Panc1 (cell line): ENCODE measurements around the gene ATXN1. TPM values are rescaled to one million over a fixed set of nuclear protein-coding genes. Genes with fewer than 3 reads are reported as not detected.

ENCODE experiments used
- ATAC-seq: fragments of 200-7000 bp; cut with Tn5 transposase; 2 replicates; pipeline ENCODE4 v1.9.1; 2020; ENCODE audit warnings: mild to moderate bottlenecking, moderate library complexity
- BruUV-seq: library from RNA; stranded (reverse); fragments of 400-500 nt; replicated peaks from 2 replicates; lab custom pipeline; 2021; lab: Mats Ljungman, UMichigan
- CTCF ChIA-PET: fragments of 300-600 bp; sonication (Branson Sonifier 250); formaldehyde crosslinking; loops from one replicate; lab custom pipeline; 2022; ENCODE audit warnings: antibody characterized with exemption; lab: Charles Lee
- POLR2A ChIA-PET: fragments of 300-600 bp; sonication (Branson Sonifier 250); formaldehyde crosslinking; loops from one replicate; lab custom pipeline; 2022; ENCODE audit warnings: antibody characterized with exemption; lab: Charles Lee
- DNase-seq: peaks from one replicate; pipeline ENCODE4 v3.0.0-alpha.2; 2010; ENCODE audit warnings: low read depth, low spot score
- H3K27ac ChIP-seq: 2 replicates; pipeline ENCODE4 v1.5.1; 2011; ENCODE audit warnings: mild to moderate bottlenecking, low read length, inconsistent platforms
- H3K27me3 ChIP-seq: fragments of 200-500 bp; sonication (Bioruptor generic); 2 replicates; pipeline ENCODE4 v1.6.0; 2014; ENCODE audit warnings: low read length, inconsistent platforms; ENCODE audit not compliant: control insufficient read depth, insufficient read depth
- H3K36me3 ChIP-seq: fragments of 200-500 bp; sonication (Bioruptor generic); 2 replicates; pipeline ENCODE4 v1.5.1; 2014; ENCODE audit warnings: inconsistent platforms, mild to moderate bottlenecking, low read length, moderate library complexity; ENCODE audit not compliant: control insufficient read depth, insufficient read depth
- H3K4me1 ChIP-seq: 2 replicates; pipeline ENCODE4 v1.5.1; 2011; ENCODE audit warnings: inconsistent platforms, mild to moderate bottlenecking, low read length, moderate library complexity; ENCODE audit not compliant: control insufficient read depth, insufficient read depth
- H3K4me3 ChIP-seq, 2 experiments: 2 replicates each; pipeline ENCODE4 v1.5.1; 2011 to 2012; ENCODE audit warnings: low read depth in 2 of 2, low read length in 2 of 2, mild to moderate bottlenecking in 2 of 2, inconsistent platforms in 1 of 2, moderate library complexity in 1 of 2
- H3K9me3 ChIP-seq: fragments of 200-500 bp; sonication (Bioruptor generic); 2 replicates; pipeline ENCODE4 v1.5.1; 2014; ENCODE audit warnings: low read depth, mild to moderate bottlenecking, inconsistent platforms, low read length, moderate library complexity; ENCODE audit not compliant: control insufficient read depth, insufficient read depth
- CTCF ChIP-seq: fragments of 450-650 bp; IDR thresholded peaks from 2 replicates; pipeline ENCODE4 v1.5.1; 2017; ENCODE audit warnings: mild to moderate bottlenecking
- POLR2AphosphoS5 ChIP-seq: IDR thresholded peaks from 2 replicates; pipeline ENCODE4 v1.6.1; 2012; ENCODE audit warnings: mild to moderate bottlenecking, low read depth, low read length, moderate library complexity
- SIN3A ChIP-seq: IDR thresholded peaks from 2 replicates; pipeline ENCODE4 v1.6.1; 2012; ENCODE audit warnings: low read depth, mild to moderate bottlenecking, low read length, moderate library complexity, borderline replicate concordance; ENCODE audit not compliant: insufficient read depth
- TCF7L2 ChIP-seq: IDR thresholded peaks from 2 replicates; pipeline ENCODE4 v1.6.1; 2011; ENCODE audit warnings: mild to moderate bottlenecking, low read depth, low read length, inconsistent platforms
- in situ Hi-C: cut with HindIII; loops from 2 replicates; pipeline ENCODE4 v1.10.0; 2016; ENCODE audit warnings: low sequenced_read_pairs, low pct_unique_long_range_greater_than_20kb
- intact Hi-C: fragments of 100-400 bp; cut with micrococcal nuclease; formaldehyde crosslinking; loops from one replicate; pipeline ENCODE4 v1.10.0; 2022; ENCODE audit not compliant: unreplicated experiment
- total RNA-seq: library from RNA; stranded (reverse); gene quantifications from one replicate; pipeline ENCODE4 v1.2.1, GENCODE V29; 2021; ENCODE audit not compliant: unreplicated experiment
- TF ChIP-seq, protein P1 (sequence below), 2 experiments: IDR thresholded peaks; 2 replicates each; pipeline ENCODE4 v1.6.1; 2011 to 2012; ENCODE audit warnings: low read depth in 2 of 2, control low read depth in 1 of 2, low read length in 1 of 2, mild to moderate bottlenecking in 1 of 2, moderate library complexity in 1 of 2; ENCODE audit not compliant: insufficient read depth in 1 of 2

The ATXN1 gene
- total RNA-seq, 1 experiment from 2014 or later = 67.1 TPM

GRCh38 chr6:16442031-16442430, 319.2 kb downstream of the ATXN1 start:
- CTCF ChIA-PET = no interaction called here
- no TSS peak for BruUV-seq
- DNase-seq (no peak), ATAC-seq (no peak)
- no peaks in the 10 kb centered on the region for H3K36me3 ChIP-seq
- no peak overlapping the region for H3K4me3 ChIP-seq
- intact Hi-C loops = no loop called here
- H3K27ac ChIP-seq = no peak overlapping the region
- in situ Hi-C loops = no loop called here
- H3K4me1 ChIP-seq = no peaks in the 10 kb centered on the region; the same call in 1 of the 2 replicates
- H3K27me3 ChIP-seq = no peaks in the 10 kb centered on the region
- TF ChIP-seq, protein P1, sequence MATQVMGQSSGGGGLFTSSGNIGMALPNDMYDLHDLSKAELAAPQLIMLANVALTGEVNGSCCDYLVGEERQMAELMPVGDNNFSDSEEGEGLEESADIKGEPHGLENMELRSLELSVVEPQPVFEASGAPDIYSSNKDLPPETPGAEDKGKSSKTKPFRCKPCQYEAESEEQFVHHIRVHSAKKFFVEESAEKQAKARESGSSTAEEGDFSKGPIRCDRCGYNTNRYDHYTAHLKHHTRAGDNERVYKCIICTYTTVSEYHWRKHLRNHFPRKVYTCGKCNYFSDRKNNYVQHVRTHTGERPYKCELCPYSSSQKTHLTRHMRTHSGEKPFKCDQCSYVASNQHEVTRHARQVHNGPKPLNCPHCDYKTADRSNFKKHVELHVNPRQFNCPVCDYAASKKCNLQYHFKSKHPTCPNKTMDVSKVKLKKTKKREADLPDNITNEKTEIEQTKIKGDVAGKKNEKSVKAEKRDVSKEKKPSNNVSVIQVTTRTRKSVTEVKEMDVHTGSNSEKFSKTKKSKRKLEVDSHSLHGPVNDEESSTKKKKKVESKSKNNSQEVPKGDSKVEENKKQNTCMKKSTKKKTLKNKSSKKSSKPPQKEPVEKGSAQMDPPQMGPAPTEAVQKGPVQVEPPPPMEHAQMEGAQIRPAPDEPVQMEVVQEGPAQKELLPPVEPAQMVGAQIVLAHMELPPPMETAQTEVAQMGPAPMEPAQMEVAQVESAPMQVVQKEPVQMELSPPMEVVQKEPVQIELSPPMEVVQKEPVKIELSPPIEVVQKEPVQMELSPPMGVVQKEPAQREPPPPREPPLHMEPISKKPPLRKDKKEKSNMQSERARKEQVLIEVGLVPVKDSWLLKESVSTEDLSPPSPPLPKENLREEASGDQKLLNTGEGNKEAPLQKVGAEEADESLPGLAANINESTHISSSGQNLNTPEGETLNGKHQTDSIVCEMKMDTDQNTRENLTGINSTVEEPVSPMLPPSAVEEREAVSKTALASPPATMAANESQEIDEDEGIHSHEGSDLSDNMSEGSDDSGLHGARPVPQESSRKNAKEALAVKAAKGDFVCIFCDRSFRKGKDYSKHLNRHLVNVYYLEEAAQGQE (IDR thresholded peaks at IDR 0.05; ENCODE audit: insufficient read depth in 1 of 2, low read depth in 2 of 2, low read length in 1 of 2) = no peak
- TF ChIP-seq POLR2AphosphoS5 (no peak), CTCF (no peak), SIN3A (no peak), TCF7L2 (no peak)
- no peaks in the 10 kb centered on the region for H3K9me3 ChIP-seq
- POLR2A ChIA-PET = no interaction called here

DNA sequence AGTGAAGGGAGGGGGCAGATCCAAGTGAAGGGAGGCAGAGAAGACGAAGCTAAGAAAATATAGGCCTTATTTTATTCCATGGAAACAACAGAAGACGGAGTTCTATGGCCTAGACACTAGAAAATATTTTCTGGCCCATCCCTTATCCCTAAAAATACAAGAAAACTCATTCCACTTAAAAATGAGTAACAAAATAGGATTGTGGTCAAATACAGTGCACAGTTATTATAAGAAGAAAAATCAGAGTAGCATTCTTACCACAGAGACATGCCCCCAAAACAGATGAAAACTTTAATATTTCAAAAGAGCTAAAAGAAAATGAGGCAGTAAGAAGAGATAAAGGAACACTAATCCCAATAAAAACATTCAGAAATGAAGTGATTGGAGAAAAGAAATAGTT, 320.0 kb downstream of the ATXN1 start:
- in situ Hi-C loops (no loop called here), intact Hi-C loops (no loop called here)
- CTCF ChIA-PET = no interaction called here
- H3K9me3 ChIP-seq = no peaks in the 10 kb centered on the region
- no peak overlapping the region for H3K27ac ChIP-seq
- no TSS peak for BruUV-seq
- ATAC-seq = no peak
- H3K4me3 ChIP-seq = no peak overlapping the region
- H3K36me3 ChIP-seq = no peaks in the 10 kb centered on the region
- no peaks in the 10 kb centered on the region for H3K27me3 ChIP-seq
- no peak for DNase-seq
- TF ChIP-seq TCF7L2 (no peak), POLR2AphosphoS5 (no peak), SIN3A (no peak), CTCF (no peak)
- TF ChIP-seq, protein P1 (IDR thresholded peaks at IDR 0.05; ENCODE audit: insufficient read depth in 1 of 2, low read depth in 2 of 2, low read length in 1 of 2) = no peak
- POLR2A ChIA-PET = no interaction called here
- no peaks in the 10 kb centered on the region; the same call in 1 of the 2 replicates for H3K4me1 ChIP-seq
